Metanephros (tissue), 2 donors: ENCODE measurements around the gene PPP1R12C. TPM values are rescaled to one million over a fixed set of nuclear protein-coding genes. Genes with fewer than 3 reads are reported as not detected.

ENCODE experiments used
- small RNA-seq: library from RNA; depleted of rRNA; stranded (forward); fragments of <200 nt; gene quantifications from one replicate; pipeline ENCODE3, GENCODE V24; 2014; ENCODE audit warnings: low replicate concordance
- total RNA-seq: library from RNA; depleted of rRNA; stranded (reverse); fragments of >200 nt; gene quantifications from one replicate; pipeline ENCODE4 v1.2.3, GENCODE V29; 2014

PPP1R12C gene
- 53.5 TPM for total RNA-seq

GRCh38 chr19:55116859-55117662 lies at the start of gene PPP1R12C:
Gene PPP1R12C, minus strand, starts transcription at chr19:55117637. Its CDS starts 94 bp downstream, at chr19:55117543.

DNA sequence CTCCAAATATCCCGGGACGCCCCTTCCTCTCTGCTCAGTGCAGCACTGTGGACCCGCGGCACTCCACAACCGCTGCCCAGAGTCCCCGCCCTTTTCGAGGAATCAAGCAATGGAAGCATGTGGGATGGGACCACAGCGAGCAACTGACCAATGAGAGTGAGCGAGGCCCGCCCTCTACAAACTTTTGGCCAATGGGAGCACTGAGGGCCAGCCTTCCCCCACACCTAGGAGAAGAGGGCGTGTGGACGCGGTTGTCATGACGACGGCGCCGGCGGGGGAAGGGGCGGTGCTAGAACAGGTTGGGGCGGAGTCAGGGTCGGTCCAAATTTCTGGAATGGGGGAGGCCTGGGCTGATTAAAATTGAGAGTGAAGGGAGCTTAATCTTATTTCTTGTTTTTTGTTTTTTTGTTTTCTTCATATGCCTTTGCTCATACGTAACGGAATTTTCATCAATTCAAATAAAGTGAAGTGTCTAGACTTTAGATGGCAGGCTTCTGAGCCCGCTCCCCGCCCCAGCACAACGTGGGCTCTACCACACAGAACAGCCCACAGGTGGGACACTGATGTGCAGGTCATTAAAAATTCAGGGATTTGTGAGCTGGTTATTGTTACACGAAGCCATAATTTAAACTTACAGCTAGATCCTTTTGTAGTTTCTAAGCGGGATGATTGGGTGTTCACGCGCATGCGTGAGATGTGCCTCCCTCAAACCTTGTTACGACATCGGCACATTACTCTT lies 49.3 kb upstream of the PPP1R12C start, which contains the start of gene DNAAF3:
Gene DNAAF3 (minus strand): TSS at position 84 of the 739 bp plus-strand sequence. CDS start 200 bp downstream, outside the sequence.

DNA sequence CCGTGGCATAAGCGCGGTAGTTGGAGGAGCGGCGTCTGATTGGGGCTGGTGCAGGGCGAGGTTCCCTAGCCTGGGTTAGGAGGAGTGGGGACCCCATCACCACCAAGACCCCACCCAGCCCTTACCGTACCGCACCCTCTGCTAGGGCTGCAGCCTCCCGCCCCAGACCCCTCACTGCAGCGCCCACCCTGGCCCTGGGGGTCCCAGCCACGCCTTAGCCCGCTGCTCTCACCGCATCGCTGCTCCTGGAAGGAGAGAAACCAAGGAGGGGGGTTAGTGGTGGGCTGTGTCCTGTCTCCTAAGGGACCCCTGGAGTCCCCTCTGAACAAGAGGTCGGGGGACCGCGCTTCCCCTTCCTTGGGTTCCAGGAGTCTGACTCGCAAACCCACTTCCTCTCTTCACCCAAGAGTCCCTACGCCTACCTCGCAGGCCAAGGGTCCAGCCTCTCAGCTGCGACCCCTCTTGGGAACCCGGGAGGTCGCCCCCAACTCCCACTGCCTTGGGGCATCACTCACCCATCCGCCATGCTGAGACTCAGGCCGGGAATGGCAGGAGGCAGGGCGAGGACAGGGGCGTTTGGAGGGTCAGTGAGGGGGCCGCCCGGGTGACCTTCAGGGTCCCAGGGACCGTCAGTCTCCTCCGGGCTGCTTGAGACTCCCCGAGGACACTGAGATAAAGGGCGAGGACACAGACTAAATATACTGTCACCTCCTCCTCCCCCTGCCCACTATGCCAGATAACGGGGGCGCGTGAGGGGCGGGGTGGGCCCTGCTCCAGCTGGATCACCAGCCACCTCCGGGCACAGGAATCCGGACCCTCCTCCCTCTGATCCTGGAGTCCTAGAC lies 39.8 kb upstream of the PPP1R12C start, which contains the start of gene TNNI3:
Gene TNNI3 (minus strand): TSS at position 669 of the 845 bp plus-strand sequence. CDS start 143 bp downstream, at position 526.

GRCh38 chr19:55149078-55150003 lies 31.9 kb upstream of the PPP1R12C start, which contains the start of gene TNNT1:
Gene TNNT1, minus strand, starts transcription at chr19:55149206. Its CDS starts 2,049 bp downstream, at chr19:55147157.

GRCh38 chr19:55075371-55075998 lies 42.0 kb downstream of the PPP1R12C start, which contains the start of gene EPS8L1:
Gene EPS8L1, plus strand, starts transcription at chr19:55075869. Its CDS starts 576 bp downstream, at chr19:55076445.

GRCh38 chr19:55062735-55063491 lies 54.5 kb downstream of the PPP1R12C start, which contains the start of gene RDH13:
Gene RDH13, minus strand, starts transcription at chr19:55063148. Its CDS starts 116 bp downstream, at chr19:55063032.

Small RNA genes lying within 50 kb of the gene (small RNA-seq; reads per million reads assigned to genes)
- gene MIR7975 = not detected
- gene RF01210 = not detected

Other genes starting within 250 kb of the PPP1R12C start
- gene FCAR, start 243.4 kb downstream of the PPP1R12C start, total RNA-seq = 14.2 TPM
- 0.70 TPM for gene NCR1, start 211.5 kb downstream of the PPP1R12C start, total RNA-seq
- 0.06 TPM for gene NLRP7, start 170.1 kb downstream of the PPP1R12C start, total RNA-seq
- 13.8 TPM for gene NLRP2, start 151.3 kb downstream of the PPP1R12C start, total RNA-seq
- gene GP6, start 79.4 kb downstream of the PPP1R12C start, total RNA-seq = 0.47 TPM
- 35.1 TPM for gene RDH13, start 54.5 kb downstream of the PPP1R12C start, total RNA-seq
- 32.5 TPM for gene EPS8L1, start 41.8 kb downstream of the PPP1R12C start, total RNA-seq
- 26.9 TPM for gene TNNT1, start 31.6 kb upstream of the PPP1R12C start, total RNA-seq
- gene TNNI3, start 40.1 kb upstream of the PPP1R12C start, total RNA-seq = 1.1 TPM
- 5.2 TPM for gene DNAAF3, start 49.0 kb upstream of the PPP1R12C start, total RNA-seq
- not detected for gene SYT5, start 62.7 kb upstream of the PPP1R12C start, total RNA-seq
- 0.76 TPM for gene PTPRH, start 91.9 kb upstream of the PPP1R12C start, total RNA-seq
- 1.3 TPM for gene TMEM86B, start 111.1 kb upstream of the PPP1R12C start, total RNA-seq
- gene PPP6R1, start 141.4 kb upstream of the PPP1R12C start, total RNA-seq = 37.1 TPM
- gene HSPBP1, start 162.5 kb upstream of the PPP1R12C start, total RNA-seq = 28.1 TPM
- 11.2 TPM for gene BRSK1, start 166.4 kb upstream of the PPP1R12C start, total RNA-seq
- gene TMEM150B, start 207.7 kb upstream of the PPP1R12C start, total RNA-seq = 2.1 TPM
- gene KMT5C, start 222.2 kb upstream of the PPP1R12C start, total RNA-seq = 22.5 TPM
- gene COX6B2, start 237.1 kb upstream of the PPP1R12C start, total RNA-seq = 0.12 TPM
- not detected for gene GARIN5B, start 245.6 kb upstream of the PPP1R12C start, total RNA-seq